GM04503 (cell line): ENCODE measurements around the gene TMC8.
"Not testable (repeated sequence)": the region's sequence is repeated elsewhere in the genome, so short reads cannot be mapped to it uniquely, and the experiment has no call there.

Experiments
- DNase-seq: peaks from one replicate; pipeline ENCODE4 v3.0.0-alpha.2; 2012; ENCODE audit warnings: low read depth

Gene TMC8, protein sequence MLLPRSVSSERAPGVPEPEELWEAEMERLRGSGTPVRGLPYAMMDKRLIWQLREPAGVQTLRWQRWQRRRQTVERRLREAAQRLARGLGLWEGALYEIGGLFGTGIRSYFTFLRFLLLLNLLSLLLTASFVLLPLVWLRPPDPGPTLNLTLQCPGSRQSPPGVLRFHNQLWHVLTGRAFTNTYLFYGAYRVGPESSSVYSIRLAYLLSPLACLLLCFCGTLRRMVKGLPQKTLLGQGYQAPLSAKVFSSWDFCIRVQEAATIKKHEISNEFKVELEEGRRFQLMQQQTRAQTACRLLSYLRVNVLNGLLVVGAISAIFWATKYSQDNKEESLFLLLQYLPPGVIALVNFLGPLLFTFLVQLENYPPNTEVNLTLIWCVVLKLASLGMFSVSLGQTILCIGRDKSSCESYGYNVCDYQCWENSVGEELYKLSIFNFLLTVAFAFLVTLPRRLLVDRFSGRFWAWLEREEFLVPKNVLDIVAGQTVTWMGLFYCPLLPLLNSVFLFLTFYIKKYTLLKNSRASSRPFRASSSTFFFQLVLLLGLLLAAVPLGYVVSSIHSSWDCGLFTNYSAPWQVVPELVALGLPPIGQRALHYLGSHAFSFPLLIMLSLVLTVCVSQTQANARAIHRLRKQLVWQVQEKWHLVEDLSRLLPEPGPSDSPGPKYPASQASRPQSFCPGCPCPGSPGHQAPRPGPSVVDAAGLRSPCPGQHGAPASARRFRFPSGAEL

DNA sequence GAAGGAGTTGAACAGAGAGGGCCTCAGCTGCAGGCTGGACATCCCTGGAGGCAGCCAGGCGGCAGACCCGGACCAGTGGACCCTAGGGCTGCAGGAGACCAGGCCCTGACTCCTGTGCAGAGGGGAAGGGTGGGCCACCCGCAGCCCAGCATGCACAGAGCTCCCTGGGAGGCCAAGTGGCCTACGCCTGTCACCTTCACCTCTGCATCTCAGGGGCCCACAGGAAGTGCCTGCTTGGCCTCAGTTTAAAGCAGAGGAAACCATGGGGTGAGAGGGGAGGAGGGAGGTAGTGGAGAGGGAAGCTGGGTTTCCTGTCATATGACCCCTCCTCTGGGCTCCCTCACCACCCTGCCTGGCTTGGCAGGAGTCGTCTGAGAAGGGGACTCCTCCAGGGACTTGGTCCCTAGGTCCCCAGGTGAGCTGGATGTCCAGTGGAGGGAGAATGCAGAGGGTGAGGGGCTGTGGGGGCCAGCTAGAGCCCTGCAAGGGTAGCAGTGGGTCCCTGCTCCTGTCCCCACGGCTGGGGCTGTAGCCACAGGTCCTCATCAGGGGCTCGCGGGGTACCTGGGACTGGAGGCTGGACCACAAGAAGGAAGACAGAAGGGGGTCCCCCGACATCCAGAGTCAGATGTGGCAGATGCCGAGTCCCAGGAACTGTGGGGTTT, at the start of gene TMC8:
Gene TMC8, plus strand, starts transcription at position 335 of the 665 bp plus-strand sequence. CDS start 818 bp downstream, outside the sequence.
- no peak for DNase-seq

DNA sequence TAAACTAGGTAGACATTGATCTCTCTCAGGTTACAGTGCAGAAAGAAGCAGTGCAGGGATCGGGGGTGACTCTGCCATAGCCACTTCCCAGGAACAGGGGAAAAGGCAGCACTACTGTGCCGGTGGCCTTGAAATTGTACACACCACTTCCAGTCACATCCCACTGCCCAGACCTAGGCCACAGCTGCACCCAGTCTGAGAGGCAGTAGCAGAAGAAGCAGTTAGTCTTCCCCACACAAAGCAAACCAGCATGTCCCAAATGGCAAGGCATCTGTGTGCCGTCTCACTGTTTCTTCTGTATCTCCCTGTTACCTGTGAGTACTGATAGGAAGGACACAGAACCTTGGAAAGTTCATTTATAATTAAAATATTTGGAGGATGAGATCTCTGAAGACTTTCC, 49.0 kb upstream of the TMC8 start:
- no peak for DNase-seq

DNA sequence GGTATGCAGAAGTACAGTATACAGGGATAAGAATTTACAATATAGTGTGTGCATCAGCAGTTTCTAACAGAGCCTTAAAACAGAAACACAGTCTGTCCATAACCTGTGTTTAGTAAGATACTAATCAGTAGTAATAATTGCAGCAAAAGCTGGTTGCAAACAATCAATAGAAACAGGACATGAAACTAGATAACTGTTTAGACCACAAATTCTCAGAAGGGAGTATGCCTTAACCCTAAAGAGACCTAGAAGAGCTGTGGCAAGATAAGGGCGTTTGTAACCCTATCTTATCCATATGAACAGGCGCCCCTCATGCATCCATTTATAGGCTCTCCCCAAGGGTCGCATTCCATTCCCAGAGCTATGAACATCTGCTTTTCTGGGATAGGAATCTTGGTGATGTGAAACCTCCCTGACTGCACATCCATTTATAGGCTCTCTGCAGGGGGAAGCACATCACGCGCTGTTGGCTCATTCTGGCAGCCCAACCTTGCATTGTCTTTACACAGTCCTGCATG, 48.2 kb upstream of the TMC8 start:
- DNase-seq = not testable (repeated sequence)

DNA sequence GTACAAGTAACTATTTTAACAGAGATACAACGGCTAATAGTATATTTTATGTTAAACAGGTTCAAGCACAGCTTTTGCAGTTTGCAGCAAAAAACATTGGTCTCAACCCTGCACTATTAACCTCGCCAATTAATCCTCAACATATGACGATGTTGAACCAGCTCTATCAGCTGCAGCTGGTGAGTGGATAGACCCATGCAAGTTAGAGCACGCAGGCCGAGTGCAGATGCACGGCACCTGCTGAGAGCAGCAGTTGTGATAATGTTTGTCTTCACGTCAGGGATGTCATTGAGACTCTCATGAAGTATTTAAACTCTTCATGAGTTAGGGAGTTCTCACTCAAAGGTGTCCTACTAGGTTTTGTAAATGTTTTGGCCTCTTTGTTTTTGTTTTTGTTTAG, 47.6 kb upstream of the TMC8 start:
- DNase-seq = no peak

DNA sequence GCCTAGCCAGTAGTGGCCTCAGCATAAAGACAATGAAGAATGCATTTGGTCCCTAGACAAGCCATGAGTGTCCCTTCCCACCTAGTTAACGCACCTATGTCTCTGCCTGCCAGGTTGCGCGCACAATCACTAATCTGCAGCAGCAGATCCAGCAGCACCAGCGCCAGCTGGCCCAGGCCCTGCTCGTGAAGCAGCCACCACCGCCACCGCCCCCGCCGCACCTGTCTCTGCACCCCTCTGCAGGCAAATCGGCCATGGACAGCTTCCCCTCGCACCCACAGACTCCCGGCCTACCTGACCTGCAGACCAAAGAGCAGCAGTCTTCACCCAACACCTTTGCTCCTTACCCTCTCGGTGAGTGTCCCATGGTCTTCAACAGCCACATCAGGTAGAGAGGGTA, 43.8 kb upstream of the TMC8 start:
- no peak for DNase-seq

DNA sequence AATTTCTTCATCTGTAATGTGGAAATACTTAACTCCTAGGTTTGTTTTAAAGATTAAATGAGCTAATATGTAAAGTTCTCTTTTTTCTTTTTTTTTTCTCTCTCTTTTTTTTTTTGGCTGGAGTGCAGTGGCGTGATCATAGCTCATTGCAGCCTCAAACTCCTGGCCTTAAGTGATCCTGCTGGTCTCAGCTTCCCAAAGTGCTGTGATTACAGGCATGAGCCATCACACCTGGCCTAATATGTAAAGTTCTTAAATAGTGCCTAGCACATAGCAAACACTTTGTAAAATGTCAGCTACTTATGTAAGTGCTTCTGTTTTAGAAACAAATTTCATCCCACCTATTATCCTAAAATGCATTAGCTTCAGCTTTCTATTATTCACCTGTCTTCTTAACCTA, 42.0 kb upstream of the TMC8 start:
- no peak for DNase-seq

DNA sequence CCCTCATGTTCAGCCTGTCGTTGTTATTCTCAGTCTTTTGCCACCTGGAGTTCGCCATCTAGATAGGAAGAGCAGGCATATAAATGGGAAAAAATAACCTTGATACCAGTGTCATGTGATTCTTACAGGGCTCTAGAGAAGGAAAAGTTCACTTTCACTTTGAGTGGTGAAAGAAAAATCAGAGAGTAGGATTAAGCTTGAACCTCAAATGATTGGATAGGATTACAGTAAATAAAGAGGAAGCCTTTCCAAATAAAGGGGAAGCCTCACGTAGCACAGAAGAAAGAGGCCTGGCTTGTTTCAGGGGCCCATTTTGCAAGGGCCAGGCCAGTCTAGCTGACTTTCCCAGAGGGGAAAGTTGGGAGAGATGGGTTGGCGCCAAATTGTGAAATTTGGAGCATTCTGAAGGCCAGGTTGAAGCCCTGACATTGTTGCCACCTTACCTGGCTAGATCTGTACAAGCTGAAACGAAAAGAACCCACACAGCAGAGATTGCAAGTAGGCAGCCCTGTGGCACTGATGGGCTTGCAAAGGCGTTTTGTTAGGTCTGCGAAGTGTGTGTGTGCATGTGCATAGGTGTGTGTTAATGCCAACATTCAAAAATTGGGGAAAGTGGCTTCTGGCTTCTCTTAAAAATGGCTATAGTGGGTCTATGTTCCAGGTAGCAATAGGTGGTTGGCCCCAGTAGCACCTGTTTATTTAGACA, 40.8 kb upstream of the TMC8 start:
- DNase-seq = no peak

DNA sequence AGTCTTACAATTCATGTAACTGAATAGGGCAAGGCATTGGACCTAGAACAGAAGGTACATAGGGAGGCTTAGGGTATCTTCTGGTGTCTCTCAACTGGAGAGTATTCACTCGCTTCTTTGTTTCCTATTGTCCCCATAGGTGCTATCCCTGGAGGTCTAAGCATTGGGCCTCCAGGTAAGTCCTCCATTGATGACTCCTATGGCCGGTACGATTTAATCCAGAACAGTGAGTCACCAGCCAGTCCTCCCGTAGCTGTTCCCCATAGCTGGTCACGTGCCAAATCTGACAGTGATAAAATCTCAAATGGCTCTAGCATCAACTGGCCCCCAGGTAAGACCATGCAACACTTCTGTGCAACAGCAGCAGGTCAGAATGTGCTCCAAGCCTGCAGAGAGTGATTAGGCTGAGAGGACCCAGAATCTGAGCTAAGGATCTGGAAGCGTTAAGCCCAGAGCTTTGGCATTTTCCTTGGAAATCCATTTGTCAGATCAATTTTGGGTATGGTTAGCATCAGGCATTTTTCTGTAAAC, 37.7 kb upstream of the TMC8 start:
- DNase-seq = no peak

DNA sequence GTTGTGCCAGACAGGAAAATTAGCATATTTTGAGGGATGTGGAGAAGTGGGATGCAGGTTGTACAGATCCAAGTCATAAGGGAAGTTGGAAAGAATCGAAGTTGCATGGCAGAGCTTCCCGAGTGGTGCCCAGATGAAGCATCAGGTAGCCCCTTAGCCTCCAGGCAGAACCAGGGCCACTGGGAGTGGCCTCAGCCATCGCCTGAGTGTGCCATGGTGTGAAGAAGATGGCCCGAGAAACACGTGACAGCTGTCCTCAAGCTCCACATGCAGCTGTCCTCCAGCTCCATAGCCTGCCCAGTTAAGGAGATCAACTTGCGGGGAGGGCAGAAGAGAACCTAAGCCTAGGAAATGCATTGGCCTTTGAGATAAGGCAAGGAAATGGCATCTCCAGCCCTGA, 35.5 kb upstream of the TMC8 start:
- no peak for DNase-seq

DNA sequence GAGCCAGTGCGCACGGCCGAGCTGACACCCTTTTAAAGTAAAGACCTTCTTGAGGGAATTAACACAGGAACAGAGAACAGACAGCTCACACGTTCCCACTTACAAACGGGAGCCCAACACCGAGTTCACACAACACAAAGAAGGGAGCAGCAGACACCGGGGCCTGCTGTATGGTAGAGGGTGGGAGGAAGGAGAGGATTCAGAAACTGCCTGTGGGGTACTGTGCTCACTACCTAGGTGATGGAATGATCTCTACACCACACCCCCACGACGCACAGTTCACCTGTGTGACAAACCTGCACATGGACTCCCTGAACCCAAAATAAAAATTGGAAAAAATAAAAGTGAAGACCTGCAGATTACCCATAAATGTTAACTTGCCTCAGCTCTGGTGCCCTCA, 34.5 kb upstream of the TMC8 start:
- DNase-seq = no peak

DNA sequence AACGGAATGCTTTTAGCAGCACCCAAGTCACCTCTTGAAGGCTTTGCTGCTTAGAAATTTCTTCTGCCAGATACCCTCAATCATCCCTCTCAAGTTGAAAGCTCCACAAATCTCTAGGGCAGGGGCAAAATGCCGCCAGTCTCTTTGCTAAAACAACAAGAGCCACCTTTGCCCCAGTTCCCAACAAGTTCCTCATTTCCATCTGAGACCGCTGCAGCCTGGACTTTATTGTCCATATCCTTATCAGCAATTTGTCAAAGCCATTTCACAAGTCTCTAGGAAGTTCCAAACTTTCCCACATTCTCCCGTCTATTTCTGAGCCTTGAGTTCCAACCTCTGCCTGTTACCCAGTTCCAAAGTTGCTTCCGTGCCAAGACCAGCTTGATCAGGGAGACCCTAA, 29.5 kb upstream of the TMC8 start:
- DNase-seq = no peak

DNA sequence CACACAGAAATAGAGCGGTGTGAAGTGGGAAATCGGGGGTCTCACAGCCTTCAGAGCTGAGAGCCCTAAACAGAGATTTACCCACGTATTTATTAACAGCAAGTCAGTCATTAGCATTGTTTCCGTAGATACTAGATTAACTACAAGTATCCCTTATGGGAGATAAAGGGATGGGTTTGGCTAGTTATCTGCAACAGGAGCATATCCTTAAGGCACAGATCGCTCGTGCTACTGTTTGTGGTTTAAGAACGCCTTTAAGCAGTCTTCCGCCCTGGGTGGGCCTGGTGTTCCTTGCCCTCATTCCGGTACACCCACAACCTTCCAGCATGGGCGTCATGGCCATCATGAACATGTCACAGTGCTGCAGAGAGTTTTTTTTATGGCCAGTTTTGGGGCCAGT, 29.0 kb upstream of the TMC8 start:
- DNase-seq = no peak

DNA sequence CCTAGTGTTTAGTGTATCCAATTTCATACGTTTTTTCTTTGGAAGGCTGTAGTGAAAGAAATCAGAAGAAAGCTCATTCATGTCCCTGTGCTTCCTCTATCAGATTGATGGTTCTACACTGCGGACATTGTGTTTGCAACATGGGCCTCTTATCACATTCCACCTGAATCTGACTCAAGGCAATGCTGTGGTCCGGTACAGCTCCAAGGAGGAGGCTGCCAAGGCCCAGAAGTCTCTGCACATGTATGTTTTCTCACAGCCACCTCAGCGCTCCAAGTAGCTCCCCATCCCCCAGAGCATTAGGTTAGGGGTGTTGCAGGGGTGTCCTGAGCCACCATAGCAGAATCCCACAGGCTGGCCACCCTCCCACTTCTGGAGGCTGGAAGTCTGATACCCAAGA, 27.3 kb upstream of the TMC8 start:
- DNase-seq = no peak

DNA sequence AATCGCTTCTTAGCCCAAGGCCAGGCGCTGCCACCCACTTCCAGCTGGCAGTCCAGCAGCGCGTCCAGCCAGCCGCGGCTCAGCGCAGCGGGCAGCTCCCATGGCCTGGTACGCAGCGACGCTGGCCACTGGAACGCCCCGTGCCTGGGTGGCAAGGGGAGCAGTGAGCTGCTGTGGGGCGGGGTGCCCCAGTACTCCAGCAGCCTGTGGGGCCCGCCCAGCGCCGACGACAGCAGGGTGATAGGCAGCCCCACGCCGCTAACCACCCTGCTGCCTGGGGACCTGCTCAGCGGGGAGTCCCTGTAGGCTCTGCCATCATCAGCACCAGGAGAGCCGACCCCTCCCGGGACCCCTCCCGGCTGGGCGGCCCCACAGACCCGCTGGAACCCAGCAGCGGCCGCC, 26.0 kb upstream of the TMC8 start:
- DNase-seq = no peak

DNA sequence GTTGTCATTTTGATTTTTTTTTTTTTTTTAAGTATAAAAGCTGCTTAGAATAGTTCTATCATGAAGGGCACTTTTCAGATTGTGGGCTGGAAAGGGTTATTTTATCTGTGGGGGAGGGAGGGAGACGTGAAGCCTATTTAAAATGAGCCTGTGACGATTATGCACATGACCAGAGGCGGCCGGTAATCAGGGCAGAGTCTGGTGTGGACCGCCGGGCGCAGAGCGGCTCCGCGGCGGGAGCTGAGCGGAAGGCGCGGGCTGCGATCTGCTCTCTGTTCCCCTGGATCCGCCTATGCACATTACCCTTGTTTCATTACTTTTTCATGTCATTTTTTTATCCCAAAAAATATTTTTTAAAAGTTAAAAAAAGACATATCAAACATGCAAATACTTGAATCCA, 25.5 kb upstream of the TMC8 start:
- no peak for DNase-seq

DNA sequence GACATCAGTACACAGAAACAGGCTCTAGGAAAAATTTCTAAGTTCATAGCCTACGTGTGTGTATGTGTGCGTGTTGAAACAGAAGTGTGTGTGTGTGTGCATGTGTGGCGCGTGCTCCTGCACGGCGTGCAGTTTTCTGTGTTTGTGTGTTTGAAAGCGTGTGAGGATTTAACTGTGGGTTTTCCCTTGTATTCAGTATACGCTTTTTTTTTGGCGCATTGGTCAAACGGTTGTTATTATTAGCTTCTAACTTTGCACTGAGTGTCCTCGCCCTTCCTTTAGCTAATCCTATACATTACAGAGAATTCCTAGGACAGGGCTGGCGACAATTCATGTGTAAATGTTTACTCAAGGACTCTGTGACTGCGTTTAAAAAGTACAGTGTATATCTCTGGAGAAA, 25.0 kb upstream of the TMC8 start:
- no peak for DNase-seq

DNA sequence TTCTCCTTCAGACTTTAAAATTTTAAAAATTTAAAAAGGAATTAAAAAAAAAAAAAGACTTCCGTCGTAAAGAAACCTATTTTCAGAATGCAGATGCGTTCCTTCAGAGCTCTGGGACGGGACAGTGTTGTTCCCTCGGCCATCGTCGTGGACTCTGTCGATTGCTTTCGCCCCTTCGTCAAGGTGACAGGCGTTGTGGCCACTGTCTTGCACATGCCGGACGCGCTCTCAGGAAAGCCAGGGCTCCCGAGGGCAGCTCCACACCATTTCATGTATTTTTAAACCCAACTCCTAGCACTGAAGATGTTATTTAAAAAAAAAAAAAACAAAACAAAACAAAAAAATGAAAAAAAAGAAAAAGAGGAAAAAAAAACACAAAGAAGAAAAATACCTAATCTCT, 24.4 kb upstream of the TMC8 start:
- DNase-seq = no peak

DNA sequence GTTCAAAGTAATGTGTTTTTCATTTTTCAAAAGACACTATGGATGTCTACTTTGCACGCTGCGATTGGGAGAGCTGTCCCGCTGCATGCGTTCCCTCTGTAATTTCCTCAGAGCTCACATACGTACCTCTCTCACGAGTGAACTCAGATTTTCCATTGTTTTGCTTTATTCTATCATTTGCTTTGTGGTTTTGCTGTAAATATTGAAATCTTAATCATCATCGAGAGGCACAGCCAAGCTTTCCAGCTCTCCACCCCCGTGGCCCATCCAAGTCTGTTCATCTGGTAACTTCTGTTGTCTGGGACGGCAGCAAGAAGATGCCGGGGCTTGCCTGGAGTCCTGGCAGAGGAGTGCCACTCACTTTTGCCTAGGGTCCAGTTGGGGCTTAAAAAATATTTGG, 23.1 kb upstream of the TMC8 start:
- no peak for DNase-seq

DNA sequence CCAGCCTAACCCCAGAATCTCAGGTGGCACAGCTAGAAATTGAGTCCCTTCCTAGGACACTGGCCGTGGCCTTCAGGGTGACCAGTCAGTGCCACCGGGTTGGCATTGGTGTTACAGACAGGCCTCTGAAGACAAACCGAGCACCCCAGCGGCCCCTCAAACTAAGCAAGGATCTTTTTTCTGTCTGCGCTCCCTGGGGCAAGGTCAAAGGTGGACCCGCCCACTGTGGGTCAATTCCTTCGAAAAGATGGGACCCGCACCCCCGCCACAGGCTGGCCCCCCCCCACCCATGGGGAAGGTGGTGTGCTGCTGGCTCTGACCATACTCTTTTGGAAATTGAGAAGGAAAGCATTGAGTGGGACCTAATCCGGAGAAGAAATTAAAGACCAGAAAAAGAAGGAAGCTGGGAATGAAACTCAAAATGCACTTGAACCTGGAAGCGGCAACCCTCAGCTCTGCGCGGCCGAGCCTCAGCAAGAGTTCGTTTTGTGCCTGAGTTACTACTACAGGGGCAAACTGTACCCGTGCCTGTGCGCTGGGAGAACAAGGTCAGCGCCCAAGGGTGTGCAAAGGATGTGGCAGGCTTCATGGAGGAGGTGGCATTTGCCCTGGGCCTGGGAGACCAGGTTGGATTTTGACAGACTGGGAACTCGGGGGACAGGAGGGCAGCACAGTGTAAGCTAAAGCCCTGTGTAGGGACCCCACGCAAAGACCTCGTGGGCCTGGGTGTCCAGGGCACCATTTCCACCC, 22.4 kb upstream of the TMC8 start:
- no peak for DNase-seq

DNA sequence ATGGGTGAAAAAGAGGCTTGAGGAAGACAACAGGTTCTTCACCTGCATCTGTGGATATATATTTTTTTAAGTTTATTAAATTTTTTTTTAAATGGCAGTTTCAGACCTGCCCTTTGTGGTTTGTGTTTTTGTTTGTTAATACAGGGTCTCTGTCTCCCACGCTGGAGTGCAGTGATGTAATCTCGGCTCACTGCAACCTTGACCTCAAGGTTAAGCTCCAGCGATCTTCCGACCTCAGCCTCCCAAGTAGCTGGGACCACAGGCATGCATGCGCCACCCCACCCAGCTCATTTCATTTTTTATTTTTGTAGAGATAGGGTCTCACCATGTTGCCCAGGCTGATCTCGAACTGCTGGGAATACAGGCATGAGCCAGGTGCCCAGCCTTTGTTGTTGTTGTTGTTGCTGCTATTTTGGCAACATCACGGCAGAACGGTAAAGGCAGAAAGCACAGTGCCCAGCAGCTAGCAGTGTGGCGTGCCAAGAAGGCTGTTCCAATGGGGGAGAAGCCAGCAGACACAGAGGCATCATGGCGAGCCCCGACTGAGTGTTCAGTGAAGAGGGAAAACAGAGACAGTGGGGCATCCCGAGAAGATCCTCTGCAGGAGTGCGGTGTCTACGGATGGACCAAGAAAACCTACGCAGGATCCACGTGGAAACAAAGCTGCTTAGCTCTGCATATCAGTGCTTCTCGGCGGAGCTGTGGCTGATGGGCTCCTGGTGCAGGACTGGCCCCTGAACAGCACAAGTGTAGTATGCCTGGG, 21.7 kb upstream of the TMC8 start:
- no peak for DNase-seq

DNA sequence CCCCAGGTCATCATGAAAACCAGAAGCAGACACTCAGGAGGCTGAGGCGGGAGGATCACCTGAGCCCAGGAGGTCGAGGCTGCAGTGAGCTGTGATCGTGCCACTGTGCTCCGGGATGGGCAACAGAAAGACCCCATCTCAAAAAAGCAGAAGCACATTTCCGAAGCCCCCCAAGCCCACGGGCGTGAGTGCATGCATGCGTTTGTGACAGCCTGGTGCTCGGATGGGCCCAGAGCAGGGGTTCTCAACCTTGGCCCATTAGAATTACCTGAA, 21.1 kb upstream of the TMC8 start:
- no peak for DNase-seq
